HL-60 (cell line): ENCODE data around the gene TRIP6.

Experiments used
- DNase-seq, 2 experiments: peaks; one replicate each; pipeline ENCODE4 v3.0.0-alpha.2; 2010 to 2020; ENCODE audit warnings: low read depth in 1 of 2, low spot score in 1 of 2
- H3K27ac ChIP-seq: fragments of 250-450 bp; sonication (Bioruptor Pico); replicated peaks from 2 replicates; pipeline ENCODE4 v1.5.1; 2020; ENCODE audit warnings: mild to moderate bottlenecking, moderate library complexity
- H3K27me3 ChIP-seq: fragments of 250-450 bp; sonication (Bioruptor Pico); 2 replicates; pipeline ENCODE4 v1.5.1; 2021; ENCODE audit warnings: mild to moderate bottlenecking, moderate library complexity; ENCODE audit not compliant: insufficient read depth, poor library complexity, severe bottlenecking
- H3K4me3 ChIP-seq: replicated peaks from 2 replicates; pipeline ENCODE4 v1.5.1; 2011; ENCODE audit warnings: mild to moderate bottlenecking, control low read depth, low read length; ENCODE audit not compliant: insufficient read depth
- GABPA ChIP-seq: IDR thresholded peaks from 2 replicates; pipeline ENCODE4 v1.6.1; 2012; ENCODE audit warnings: low read depth
- POLR2AphosphoS5 ChIP-seq: IDR thresholded peaks from 2 replicates; pipeline ENCODE4 v1.6.1; 2012; ENCODE audit warnings: low read depth
- SPI1 ChIP-seq: IDR thresholded peaks from 2 replicates; pipeline ENCODE4 v1.6.1; 2012; ENCODE audit warnings: low read depth, mild to moderate bottlenecking, borderline replicate concordance
- TF ChIP-seq, protein P1 (sequence below): IDR thresholded peaks from 2 replicates; pipeline ENCODE4 v1.6.1; 2012; ENCODE audit warnings: low read depth; ENCODE audit not compliant: insufficient replicate concordance
- TF ChIP-seq, protein P2 (sequence below): IDR thresholded peaks from one replicate; pipeline ENCODE4 v1.5.1; 2011; ENCODE audit warnings: low read length, control low read depth, inconsistent platforms; ENCODE audit not compliant: insufficient read depth

Gene TRIP6

DNA sequence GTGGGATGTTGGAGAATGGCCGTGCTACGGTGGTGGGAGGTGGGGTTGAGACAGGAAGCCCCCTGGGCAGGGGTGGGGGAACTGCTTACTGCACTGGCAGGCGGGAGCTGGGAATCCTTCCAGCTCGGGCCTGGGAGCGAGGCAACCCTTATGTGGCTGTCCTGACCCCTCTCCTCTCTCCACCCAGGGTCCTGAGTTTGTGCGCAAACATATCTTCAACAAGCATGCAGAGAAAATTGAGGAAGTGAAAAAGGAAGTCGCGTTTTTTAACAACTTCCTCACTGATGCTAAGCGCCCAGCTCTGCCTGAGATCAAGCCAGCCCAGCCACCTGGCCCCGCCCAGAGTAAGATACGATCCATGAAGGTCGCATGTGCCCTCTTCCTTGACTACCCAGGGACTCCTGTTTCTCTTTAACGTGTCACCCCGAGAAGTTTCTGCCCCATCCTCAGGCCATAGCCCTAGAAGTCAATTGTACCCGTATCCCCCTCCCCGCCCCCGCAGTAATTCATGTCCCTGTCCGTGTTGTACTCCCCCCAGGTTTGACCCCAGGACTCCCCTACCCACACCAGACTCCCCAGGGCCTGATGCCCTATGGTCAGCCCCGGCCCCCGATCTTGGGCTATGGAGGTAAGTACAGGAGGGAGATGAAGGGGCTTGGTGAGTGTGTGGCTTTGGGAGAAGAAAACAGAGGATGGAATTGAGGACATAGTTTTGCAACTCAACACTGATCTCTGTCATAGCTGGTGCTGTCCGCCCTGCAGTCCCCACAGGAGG, 20.5 kb downstream of the TRIP6 start:
- TF ChIP-seq GABPA (peak; percentile 40), POLR2AphosphoS5 (peak; percentile 69), SPI1 (peak; percentile 100)
- TF ChIP-seq, protein P1, sequence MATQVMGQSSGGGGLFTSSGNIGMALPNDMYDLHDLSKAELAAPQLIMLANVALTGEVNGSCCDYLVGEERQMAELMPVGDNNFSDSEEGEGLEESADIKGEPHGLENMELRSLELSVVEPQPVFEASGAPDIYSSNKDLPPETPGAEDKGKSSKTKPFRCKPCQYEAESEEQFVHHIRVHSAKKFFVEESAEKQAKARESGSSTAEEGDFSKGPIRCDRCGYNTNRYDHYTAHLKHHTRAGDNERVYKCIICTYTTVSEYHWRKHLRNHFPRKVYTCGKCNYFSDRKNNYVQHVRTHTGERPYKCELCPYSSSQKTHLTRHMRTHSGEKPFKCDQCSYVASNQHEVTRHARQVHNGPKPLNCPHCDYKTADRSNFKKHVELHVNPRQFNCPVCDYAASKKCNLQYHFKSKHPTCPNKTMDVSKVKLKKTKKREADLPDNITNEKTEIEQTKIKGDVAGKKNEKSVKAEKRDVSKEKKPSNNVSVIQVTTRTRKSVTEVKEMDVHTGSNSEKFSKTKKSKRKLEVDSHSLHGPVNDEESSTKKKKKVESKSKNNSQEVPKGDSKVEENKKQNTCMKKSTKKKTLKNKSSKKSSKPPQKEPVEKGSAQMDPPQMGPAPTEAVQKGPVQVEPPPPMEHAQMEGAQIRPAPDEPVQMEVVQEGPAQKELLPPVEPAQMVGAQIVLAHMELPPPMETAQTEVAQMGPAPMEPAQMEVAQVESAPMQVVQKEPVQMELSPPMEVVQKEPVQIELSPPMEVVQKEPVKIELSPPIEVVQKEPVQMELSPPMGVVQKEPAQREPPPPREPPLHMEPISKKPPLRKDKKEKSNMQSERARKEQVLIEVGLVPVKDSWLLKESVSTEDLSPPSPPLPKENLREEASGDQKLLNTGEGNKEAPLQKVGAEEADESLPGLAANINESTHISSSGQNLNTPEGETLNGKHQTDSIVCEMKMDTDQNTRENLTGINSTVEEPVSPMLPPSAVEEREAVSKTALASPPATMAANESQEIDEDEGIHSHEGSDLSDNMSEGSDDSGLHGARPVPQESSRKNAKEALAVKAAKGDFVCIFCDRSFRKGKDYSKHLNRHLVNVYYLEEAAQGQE, result no peak
- TF ChIP-seq, protein P2, sequence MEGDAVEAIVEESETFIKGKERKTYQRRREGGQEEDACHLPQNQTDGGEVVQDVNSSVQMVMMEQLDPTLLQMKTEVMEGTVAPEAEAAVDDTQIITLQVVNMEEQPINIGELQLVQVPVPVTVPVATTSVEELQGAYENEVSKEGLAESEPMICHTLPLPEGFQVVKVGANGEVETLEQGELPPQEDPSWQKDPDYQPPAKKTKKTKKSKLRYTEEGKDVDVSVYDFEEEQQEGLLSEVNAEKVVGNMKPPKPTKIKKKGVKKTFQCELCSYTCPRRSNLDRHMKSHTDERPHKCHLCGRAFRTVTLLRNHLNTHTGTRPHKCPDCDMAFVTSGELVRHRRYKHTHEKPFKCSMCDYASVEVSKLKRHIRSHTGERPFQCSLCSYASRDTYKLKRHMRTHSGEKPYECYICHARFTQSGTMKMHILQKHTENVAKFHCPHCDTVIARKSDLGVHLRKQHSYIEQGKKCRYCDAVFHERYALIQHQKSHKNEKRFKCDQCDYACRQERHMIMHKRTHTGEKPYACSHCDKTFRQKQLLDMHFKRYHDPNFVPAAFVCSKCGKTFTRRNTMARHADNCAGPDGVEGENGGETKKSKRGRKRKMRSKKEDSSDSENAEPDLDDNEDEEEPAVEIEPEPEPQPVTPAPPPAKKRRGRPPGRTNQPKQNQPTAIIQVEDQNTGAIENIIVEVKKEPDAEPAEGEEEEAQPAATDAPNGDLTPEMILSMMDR, result no peak
- H3K4me3 ChIP-seq, result peak overlapping the region; percentile 73
- peak in 1 of 2 experiments; percentile 91 for DNase-seq
- peak overlapping the region; percentile 86 for H3K27ac ChIP-seq
- H3K27me3 ChIP-seq, result peaks cover 18% of the 10 kb centered on the region

DNA sequence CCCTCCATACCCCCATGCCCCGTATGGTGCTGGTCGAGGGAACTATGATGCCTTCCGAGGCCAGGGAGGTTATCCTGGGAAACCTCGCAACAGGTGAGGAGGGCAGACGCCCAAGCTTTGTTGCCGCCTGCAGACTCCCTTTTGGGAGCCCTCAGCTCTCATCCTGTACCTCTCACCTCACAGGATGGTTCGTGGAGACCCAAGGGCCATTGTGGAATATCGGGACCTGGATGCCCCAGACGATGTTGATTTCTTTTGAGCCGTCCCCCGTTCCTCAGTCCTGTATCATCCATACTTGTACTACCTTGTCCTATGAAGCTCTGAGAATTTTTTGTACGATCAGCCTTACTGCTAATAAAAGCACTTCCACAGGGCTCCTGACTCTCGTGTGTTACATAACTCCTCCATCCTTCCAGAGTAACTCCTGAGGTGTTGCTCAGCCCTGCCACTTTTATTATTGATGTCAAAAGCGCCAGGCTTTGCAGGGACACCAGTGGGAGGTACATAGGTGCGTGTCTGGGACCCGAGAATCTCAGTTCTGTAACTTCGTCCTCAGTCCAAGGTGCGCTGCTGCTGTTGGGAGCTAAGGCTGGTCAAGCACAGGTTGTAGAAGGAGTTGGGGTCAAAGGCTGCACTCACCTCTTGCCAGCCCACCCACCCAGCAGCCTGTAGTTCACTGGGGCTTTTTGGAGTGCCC, 21.3 kb downstream of the TRIP6 start:
- Histone ChIP-seq H3K27me3 (peaks cover 18% of the 10 kb centered on the region), H3K4me3 (peak overlapping the region; percentile 73), H3K27ac (peak overlapping the region; percentile 86)
- TF ChIP-seq SPI1 (no peak), GABPA (no peak), POLR2AphosphoS5 (0 out of 2 replicates have a peak, but pooled peaks have one; percentile 1)
- TF ChIP-seq, protein P1, result no peak
- TF ChIP-seq, protein P2, result no peak
- no peak for DNase-seq

DNA sequence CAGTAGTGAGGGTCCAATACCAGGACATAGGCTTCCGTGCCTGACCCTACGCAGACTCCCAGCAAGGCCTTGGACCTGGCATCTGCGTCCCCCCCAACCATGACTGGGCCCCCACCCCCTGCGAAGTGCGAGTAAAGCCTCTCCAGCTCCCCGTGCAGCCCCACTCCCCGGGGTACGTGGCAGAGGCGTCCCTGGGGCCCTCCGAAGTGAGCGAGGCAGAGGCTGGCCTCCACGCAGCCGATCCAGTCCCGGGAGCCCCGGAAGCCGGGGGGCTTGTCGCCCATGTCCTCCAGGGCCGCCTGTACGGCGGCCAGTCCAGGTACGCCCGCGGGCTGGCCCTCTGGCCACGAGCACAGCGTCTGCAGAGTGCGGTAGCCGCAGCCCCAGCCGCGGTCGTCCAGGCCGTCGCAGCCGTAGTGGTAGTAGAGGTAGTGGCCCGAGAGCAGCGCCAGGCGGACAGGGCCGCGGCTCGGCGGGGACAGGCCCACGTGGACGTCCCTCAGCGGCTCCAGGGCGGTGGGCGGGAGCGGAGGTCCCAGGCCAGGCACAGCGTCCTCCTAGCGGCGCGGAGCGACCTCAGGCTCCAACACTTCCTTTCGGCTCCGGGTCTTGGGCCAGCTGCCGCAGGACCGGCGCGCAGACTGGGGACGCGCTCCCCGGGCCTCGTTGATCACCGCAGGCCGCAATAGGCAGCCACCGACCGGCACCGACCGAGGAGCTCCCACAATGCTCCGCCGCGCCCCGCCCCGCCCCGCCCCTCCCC, 22.0 kb downstream of the TRIP6 start, which contains the start of gene UFSP1:
UFSP1 (minus strand) TSS at position 728 of the 763 bp plus-strand sequence; CDS start at position 284, 444 bp downstream.
- peaks cover 18% of the 10 kb centered on the region for H3K27me3 ChIP-seq
- TF ChIP-seq SPI1 (no peak), POLR2AphosphoS5 (peak; percentile 20; the same call in 1 of the 2 replicates), GABPA (no peak)
- TF ChIP-seq, protein P2, result no peak
- TF ChIP-seq, protein P1, result no peak
- H3K27ac ChIP-seq, result peak within 1 kb of the TSS; percentile 86
- peak in 1 of 2 experiments; percentile 84 for DNase-seq
- peak within 1 kb of the TSS; percentile 73 for H3K4me3 ChIP-seq
